Neural progenitor cell (in vitro differentiated cells): ENCODE measurements around the gene ITSN1. TPM values are rescaled to one million over a fixed set of nuclear protein-coding genes. Genes with fewer than 3 reads are reported as not detected.

Source experiments
- DNase-seq: peaks from one replicate; pipeline ENCODE4 v3.0.0-alpha.2; 2016; ENCODE audit warnings: low spot score
- H2AFZ ChIP-seq: fragments of 200-600 bp; sonication (generic); replicated peaks from 2 replicates; pipeline ENCODE4 v1.6.1; 2016; ENCODE audit warnings: antibody characterized with exemption
- H3F3A ChIP-seq: fragments of 200-600 bp; sonication (generic); 2 replicates; pipeline ENCODE4 v1.6.1; 2016; ENCODE audit warnings: antibody characterized with exemption, low read depth
- H3K27ac ChIP-seq: fragments of 200-600 bp; sonication (generic); 2 replicates; pipeline ENCODE4 v1.5.1; 2016; ENCODE audit warnings: mild to moderate bottlenecking
- H3K27me3 ChIP-seq: fragments of 200-600 bp; sonication (generic); 2 replicates; pipeline ENCODE4 v1.6.1; 2016; ENCODE audit warnings: mild to moderate bottlenecking, moderate library complexity
- H3K36me3 ChIP-seq: fragments of 200-600 bp; sonication (generic); 2 replicates; pipeline ENCODE4 v1.5.1; 2016
- H3K4me1 ChIP-seq: fragments of 200-600 bp; sonication (generic); 2 replicates; pipeline ENCODE4 v1.6.1; 2016; ENCODE audit warnings: mixed run types
- H3K4me2 ChIP-seq: fragments of 200-600 bp; sonication (generic); 2 replicates; pipeline ENCODE4 v1.6.1; 2016
- H3K4me3 ChIP-seq: fragments of 200-600 bp; sonication (generic); 2 replicates; pipeline ENCODE4 v1.5.1; 2016
- H3K79me2 ChIP-seq: fragments of 200-600 bp; sonication (generic); 2 replicates; pipeline ENCODE4 v1.6.1; 2016; ENCODE audit warnings: low read depth
- H3K9ac ChIP-seq: fragments of 200-600 bp; sonication (generic); 2 replicates; pipeline ENCODE4 v1.6.1; 2016
- H3K9me3 ChIP-seq: fragments of 200-600 bp; sonication (generic); 2 replicates; pipeline ENCODE4 v1.5.1; 2016; ENCODE audit warnings: low read depth
- H4K20me1 ChIP-seq: fragments of 200-600 bp; sonication (generic); 2 replicates; pipeline ENCODE4 v1.6.1; 2016; ENCODE audit warnings: low read depth
- H3K27ac Mint-ChIP-seq: 3 replicates; pipeline ENCODE4 v1.8.0; 2021; ENCODE audit warnings: mixed read lengths
- H3K27me3 Mint-ChIP-seq: 2 replicates; pipeline ENCODE4 v1.8.0; 2022; ENCODE audit warnings: low read depth, mild to moderate bottlenecking, inconsistent platforms, moderate library complexity, mixed read lengths; ENCODE audit not compliant: insufficient read depth
- H3K36me3 Mint-ChIP-seq: 3 replicates; pipeline ENCODE4 v1.8.0; 2021; ENCODE audit warnings: mixed read lengths
- H3K4me1 Mint-ChIP-seq: 3 replicates; pipeline ENCODE4 v1.8.0; 2021; ENCODE audit warnings: mixed read lengths
- H3K4me3 Mint-ChIP-seq: 3 replicates; pipeline ENCODE4 v1.8.0; 2021; ENCODE audit warnings: mild to moderate bottlenecking, moderate library complexity, mixed read lengths
- H3K9me3 Mint-ChIP-seq: 3 replicates; pipeline ENCODE4 v1.8.0; 2020; ENCODE audit warnings: mixed read lengths
- CTCF ChIP-seq: fragments of 200-600 bp; sonication (generic); IDR thresholded peaks from 2 replicates; pipeline ENCODE4 v1.5.1; 2017; ENCODE audit warnings: antibody characterized with exemption, mild to moderate bottlenecking
- EZH2 ChIP-seq: fragments of 200-600 bp; sonication (generic); IDR thresholded peaks from 2 replicates; pipeline ENCODE4 v1.6.1; 2017; ENCODE audit warnings: antibody characterized with exemption, mild to moderate bottlenecking, moderate library complexity
- EZH2phosphoT487 ChIP-seq: fragments of 200-600 bp; sonication (generic); IDR thresholded peaks from 2 replicates; pipeline ENCODE4 v1.6.1; 2017; ENCODE audit warnings: antibody characterized with exemption
- total RNA-seq: library from RNA; depleted of rRNA; stranded (reverse); fragments of >200 nt; gene quantifications from 2 replicates; pipeline ENCODE4 v1.2.3, GENCODE V29; 2015; ENCODE audit warnings: low replicate concordance

The ITSN1 gene
- total RNA-seq, 1 donor from 2014 or later: 136 TPM

GRCh38 chr21:33874161-33874560, 231.9 kb downstream of the ITSN1 start:
- Histone ChIP-seq H3K4me3 (no peak overlapping the region), H3K27ac (no peak overlapping the region), H3K4me2 (no peak overlapping the region), H3K4me1 (no peaks in the 10 kb centered on the region), H3K79me2 (no peaks in the 10 kb centered on the region), H3K9me3 (no peaks in the 10 kb centered on the region), H3K9ac (no peak overlapping the region), H3F3A (no peaks in the 10 kb centered on the region), H4K20me1 (no peaks in the 10 kb centered on the region), H3K27me3 (no peaks in the 10 kb centered on the region), H3K36me3 (no peaks in the 10 kb centered on the region), H2AFZ (no peak overlapping the region)
- H3K9me3 Mint-ChIP-seq: peaks cover 5% of the 10 kb centered on the region
- H3K27me3 Mint-ChIP-seq: peaks cover 5% of the 10 kb centered on the region
- DNase-seq: no peak
- no peak overlapping the region for H3K4me3 Mint-ChIP-seq
- no peaks in the 10 kb centered on the region for H3K4me1 Mint-ChIP-seq
- TF ChIP-seq CTCF: no peak
- no peak for TF ChIP-seq EZH2
- no peak for TF ChIP-seq EZH2phosphoT487
- no peak overlapping the region for H3K27ac Mint-ChIP-seq
- peaks cover 3% of the 10 kb centered on the region for H3K36me3 Mint-ChIP-seq

- Mint-ChIP-seq H3K4me3 (no peak overlapping the region), H3K9me3 (no peaks in the 10 kb centered on the region), H3K4me1 (no peaks in the 10 kb centered on the region), H3K36me3 (no peaks in the 10 kb centered on the region), H3K27me3 (peaks cover 7% of the 10 kb centered on the region), H3K27ac (no peak overlapping the region)
- Histone ChIP-seq H3K9me3 (no peaks in the 10 kb centered on the region), H3K27me3 (no peaks in the 10 kb centered on the region), H4K20me1 (no peaks in the 10 kb centered on the region), H3F3A (no peaks in the 10 kb centered on the region), H3K4me3 (no peak overlapping the region), H3K36me3 (no peaks in the 10 kb centered on the region), H3K79me2 (no peaks in the 10 kb centered on the region), H3K4me1 (no peaks in the 10 kb centered on the region), H3K9ac (no peak overlapping the region), H3K4me2 (no peak overlapping the region), H2AFZ (no peak overlapping the region), H3K27ac (no peak overlapping the region)
- TF ChIP-seq EZH2phosphoT487 (no peak), CTCF (no peak), EZH2 (no peak)
- no peak for DNase-seq
These were observed 232.9 kb downstream of the ITSN1 start for GRCh38 chr21:33875026-33875695.

GRCh38 chr21:33878824-33879223, 236.5 kb downstream of the ITSN1 start:
- Histone ChIP-seq H3K4me1 (no peaks in the 10 kb centered on the region), H3K27me3 (no peaks in the 10 kb centered on the region), H2AFZ (no peak overlapping the region), H3K79me2 (no peaks in the 10 kb centered on the region), H4K20me1 (no peaks in the 10 kb centered on the region), H3K9me3 (no peaks in the 10 kb centered on the region), H3K36me3 (no peaks in the 10 kb centered on the region), H3K27ac (no peak overlapping the region), H3K4me3 (no peak overlapping the region), H3K4me2 (no peak overlapping the region), H3K9ac (no peak overlapping the region), H3F3A (no peaks in the 10 kb centered on the region)
- H3K27me3 Mint-ChIP-seq: peaks cover 14% of the 10 kb centered on the region
- peaks cover 9% of the 10 kb centered on the region for H3K4me1 Mint-ChIP-seq
- no peak for DNase-seq
- H3K27ac Mint-ChIP-seq: no peak overlapping the region
- TF ChIP-seq EZH2phosphoT487 (no peak), CTCF (no peak), EZH2 (no peak)
- peaks cover 2% of the 10 kb centered on the region for H3K36me3 Mint-ChIP-seq
- H3K9me3 Mint-ChIP-seq: no peaks in the 10 kb centered on the region
- H3K4me3 Mint-ChIP-seq: no peak overlapping the region
